ENCODE data around the gene TNS1. TPM values are rescaled to one million over a fixed set of nuclear protein-coding genes. Genes with fewer than 3 reads are reported as not detected.

The TNS1 gene
- total and polyA plus RNA-seq, 2 donors = 8.3 to 21.3 TPM

- no peak for DNase-seq (ENCODE audit: low read depth in 6 of 9, low spot score in 9 of 9)
- 88% methylated on average over 17 of the region's 17 CpGs for WGBS
- Histone ChIP-seq H3K4me3 (ENCODE audit: low read length in 2 of 2) (no peak overlapping the region), H3K4me1 (ENCODE audit: control insufficient read depth in 2 of 2, insufficient read depth in 2 of 2, low read length in 2 of 2) (no peaks in the 10 kb centered on the region), H3K27me3 (ENCODE audit: control insufficient read depth in 2 of 2, insufficient read depth in 1 of 2, low read length in 1 of 2) (peaks cover 0 to 2% of the 10 kb centered on the region in 2 donors), H3K27ac (ENCODE audit: low read depth in 1 of 2, low read length in 1 of 2) (no peak overlapping the region), H3K36me3 (ENCODE audit: control insufficient read depth in 2 of 2, insufficient read depth in 2 of 2, low read length in 1 of 2) (no peaks in the 10 kb centered on the region), H3K9me3 (ENCODE audit: control insufficient read depth in 2 of 2, insufficient read depth in 1 of 2, low read length in 1 of 2) (no peaks in the 10 kb centered on the region)
Observed at GRCh38 chr2:218026676-218027425, 24.1 kb upstream of the TNS1 start.

GRCh38 chr2:218026244-218026643 is 23.4 kb upstream of the TNS1 start:
- no peaks in the 10 kb centered on the region for H3K9me3 ChIP-seq (ENCODE audit: control insufficient read depth in 2 of 2, insufficient read depth in 1 of 2, low read length in 1 of 2)

GRCh38 chr2:218024871-218025270 is 22.1 kb upstream of the TNS1 start:
- DNase-seq (ENCODE audit: low read depth in 6 of 9, low spot score in 9 of 9) = no peak

More at GRCh38 chr2:218026244-218026643, 23.4 kb upstream of the TNS1 start:
- 96% methylated on average over 7 of the region's 7 CpGs for WGBS
- H3K4me3 ChIP-seq (ENCODE audit: low read length in 2 of 2) = no peak overlapping the region
- no peak overlapping the region for H3K27ac ChIP-seq (ENCODE audit: low read depth in 1 of 2, low read length in 1 of 2)
- DNase-seq (ENCODE audit: low read depth in 6 of 9, low spot score in 9 of 9) = no peak
- H3K27me3 ChIP-seq (ENCODE audit: control insufficient read depth in 2 of 2, insufficient read depth in 1 of 2, low read length in 1 of 2) = no peaks in the 10 kb centered on the region
- H3K4me1 ChIP-seq (ENCODE audit: control insufficient read depth in 2 of 2, insufficient read depth in 2 of 2, low read length in 2 of 2) = no peaks in the 10 kb centered on the region
- no peaks in the 10 kb centered on the region for H3K36me3 ChIP-seq (ENCODE audit: control insufficient read depth in 2 of 2, insufficient read depth in 2 of 2, low read length in 1 of 2)

GRCh38 chr2:218024336-218024735 is 21.5 kb upstream of the TNS1 start:
- no peaks in the 10 kb centered on the region for H3K27me3 ChIP-seq (ENCODE audit: control insufficient read depth in 2 of 2, insufficient read depth in 1 of 2, low read length in 1 of 2)
- WGBS = 95% methylated on average over 2 of the region's 2 CpGs

More at GRCh38 chr2:218024871-218025270, 22.1 kb upstream of the TNS1 start:
- no peaks in the 10 kb centered on the region for H3K9me3 ChIP-seq (ENCODE audit: control insufficient read depth in 2 of 2, insufficient read depth in 1 of 2, low read length in 1 of 2)
- no peak overlapping the region for H3K27ac ChIP-seq (ENCODE audit: low read depth in 1 of 2, low read length in 1 of 2)
- no peaks in the 10 kb centered on the region for H3K4me1 ChIP-seq (ENCODE audit: control insufficient read depth in 2 of 2, insufficient read depth in 2 of 2, low read length in 2 of 2)
- H3K4me3 ChIP-seq (ENCODE audit: low read length in 2 of 2) = no peak overlapping the region
- no peaks in the 10 kb centered on the region for H3K27me3 ChIP-seq (ENCODE audit: control insufficient read depth in 2 of 2, insufficient read depth in 1 of 2, low read length in 1 of 2)
- H3K36me3 ChIP-seq (ENCODE audit: control insufficient read depth in 2 of 2, insufficient read depth in 2 of 2, low read length in 1 of 2) = no peaks in the 10 kb centered on the region
- WGBS = 97% methylated on average over 2 of the region's 2 CpGs

GRCh38 chr2:218023636-218024035 is 20.8 kb upstream of the TNS1 start:
- 95% methylated on average over 3 of the region's 3 CpGs for WGBS
- DNase-seq (ENCODE audit: low read depth in 6 of 9, low spot score in 9 of 9) = no peak
- H3K4me1 ChIP-seq (ENCODE audit: control insufficient read depth in 2 of 2, insufficient read depth in 2 of 2, low read length in 2 of 2) = no peaks in the 10 kb centered on the region
- no peak overlapping the region for H3K27ac ChIP-seq (ENCODE audit: low read depth in 1 of 2, low read length in 1 of 2)
- H3K9me3 ChIP-seq (ENCODE audit: control insufficient read depth in 2 of 2, insufficient read depth in 1 of 2, low read length in 1 of 2) = no peaks in the 10 kb centered on the region
- H3K27me3 ChIP-seq (ENCODE audit: control insufficient read depth in 2 of 2, insufficient read depth in 1 of 2, low read length in 1 of 2) = no peaks in the 10 kb centered on the region
- no peaks in the 10 kb centered on the region for H3K36me3 ChIP-seq (ENCODE audit: control insufficient read depth in 2 of 2, insufficient read depth in 2 of 2, low read length in 1 of 2)
- H3K4me3 ChIP-seq (ENCODE audit: low read length in 2 of 2) = no peak overlapping the region

More at GRCh38 chr2:218024336-218024735, 21.5 kb upstream of the TNS1 start:
- no peaks in the 10 kb centered on the region for H3K36me3 ChIP-seq (ENCODE audit: control insufficient read depth in 2 of 2, insufficient read depth in 2 of 2, low read length in 1 of 2)
- H3K9me3 ChIP-seq (ENCODE audit: control insufficient read depth in 2 of 2, insufficient read depth in 1 of 2, low read length in 1 of 2) = no peaks in the 10 kb centered on the region
- no peak overlapping the region for H3K4me3 ChIP-seq (ENCODE audit: low read length in 2 of 2)
- no peak overlapping the region for H3K27ac ChIP-seq (ENCODE audit: low read depth in 1 of 2, low read length in 1 of 2)
- no peaks in the 10 kb centered on the region for H3K4me1 ChIP-seq (ENCODE audit: control insufficient read depth in 2 of 2, insufficient read depth in 2 of 2, low read length in 2 of 2)
- DNase-seq (ENCODE audit: low read depth in 6 of 9, low spot score in 9 of 9) = no peak

- Histone ChIP-seq H3K4me3 (ENCODE audit: low read length in 2 of 2) (no peak overlapping the region), H3K4me1 (ENCODE audit: control insufficient read depth in 2 of 2, insufficient read depth in 2 of 2, low read length in 2 of 2) (no peaks in the 10 kb centered on the region), H3K36me3 (ENCODE audit: control insufficient read depth in 2 of 2, insufficient read depth in 2 of 2, low read length in 1 of 2) (no peaks in the 10 kb centered on the region), H3K9me3 (ENCODE audit: control insufficient read depth in 2 of 2, insufficient read depth in 1 of 2, low read length in 1 of 2) (no peaks in the 10 kb centered on the region), H3K27me3 (ENCODE audit: control insufficient read depth in 2 of 2, insufficient read depth in 1 of 2, low read length in 1 of 2) (no peaks in the 10 kb centered on the region), H3K27ac (ENCODE audit: low read depth in 1 of 2, low read length in 1 of 2) (no peak overlapping the region)
- whole genome bisulfite sequencing = 92% methylated on average over 7 of the region's 7 CpGs
- no peak for DNase-seq (ENCODE audit: low read depth in 6 of 9, low spot score in 9 of 9)
Observed at GRCh38 chr2:218022851-218023530, 20.2 kb upstream of the TNS1 start.

GRCh38 chr2:218022131-218022850 is 19.5 kb upstream of the TNS1 start:
- DNase-seq (ENCODE audit: low read depth in 6 of 9, low spot score in 9 of 9) = no peak
- Histone ChIP-seq H3K36me3 (ENCODE audit: control insufficient read depth in 2 of 2, insufficient read depth in 2 of 2, low read length in 1 of 2) (no peaks in the 10 kb centered on the region), H3K9me3 (ENCODE audit: control insufficient read depth in 2 of 2, insufficient read depth in 1 of 2, low read length in 1 of 2) (no peaks in the 10 kb centered on the region), H3K4me3 (ENCODE audit: low read length in 2 of 2) (no peak overlapping the region), H3K27ac (ENCODE audit: low read depth in 1 of 2, low read length in 1 of 2) (no peak overlapping the region), H3K4me1 (ENCODE audit: control insufficient read depth in 2 of 2, insufficient read depth in 2 of 2, low read length in 2 of 2) (no peaks in the 10 kb centered on the region), H3K27me3 (ENCODE audit: control insufficient read depth in 2 of 2, insufficient read depth in 1 of 2, low read length in 1 of 2) (no peaks in the 10 kb centered on the region)
- WGBS = 94% methylated on average over 10 of the region's 10 CpGs

GRCh38 chr2:218021536-218022071 is 18.8 kb upstream of the TNS1 start:
- no peaks in the 10 kb centered on the region for H3K4me1 ChIP-seq (ENCODE audit: control insufficient read depth in 2 of 2, insufficient read depth in 2 of 2, low read length in 2 of 2)
- 93% methylated on average over 12 of the region's 12 CpGs for WGBS
- no peak overlapping the region for H3K27ac ChIP-seq (ENCODE audit: low read depth in 1 of 2, low read length in 1 of 2)
- H3K4me3 ChIP-seq (ENCODE audit: low read length in 2 of 2) = no peak overlapping the region
- no peaks in the 10 kb centered on the region for H3K36me3 ChIP-seq (ENCODE audit: control insufficient read depth in 2 of 2, insufficient read depth in 2 of 2, low read length in 1 of 2)
- DNase-seq (ENCODE audit: low read depth in 6 of 9, low spot score in 9 of 9) = no peak
- H3K9me3 ChIP-seq (ENCODE audit: control insufficient read depth in 2 of 2, insufficient read depth in 1 of 2, low read length in 1 of 2) = no peaks in the 10 kb centered on the region
- H3K27me3 ChIP-seq (ENCODE audit: control insufficient read depth in 2 of 2, insufficient read depth in 1 of 2, low read length in 1 of 2) = no peaks in the 10 kb centered on the region

Measured in thymus (tissue), 11 donors.